Astrocyte of the cerebellum (primary cell): ENCODE results near the gene PLAC9.

Experiments used
- DNase-seq: peaks from one replicate; pipeline ENCODE4 v3.0.0-alpha.2; 2011; ENCODE audit warnings: low read depth
- H3K4me3 ChIP-seq: 2 replicates; pipeline ENCODE4 v1.5.1; 2011; ENCODE audit warnings: mild to moderate bottlenecking, low read depth, low read length, moderate library complexity
- in situ Hi-C: cut with HindIII; loops from 2 replicates; pipeline ENCODE4 v1.10.0; 2017; ENCODE audit warnings: low sequenced_read_pairs
- TF ChIP-seq, protein P1 (sequence below): IDR thresholded peaks from 2 replicates; pipeline ENCODE4 v1.5.1; 2012; ENCODE audit warnings: low read length, low read depth, moderate library complexity, mild to moderate bottlenecking; ENCODE audit errors: missing control alignments

The PLAC9 gene

DNA sequence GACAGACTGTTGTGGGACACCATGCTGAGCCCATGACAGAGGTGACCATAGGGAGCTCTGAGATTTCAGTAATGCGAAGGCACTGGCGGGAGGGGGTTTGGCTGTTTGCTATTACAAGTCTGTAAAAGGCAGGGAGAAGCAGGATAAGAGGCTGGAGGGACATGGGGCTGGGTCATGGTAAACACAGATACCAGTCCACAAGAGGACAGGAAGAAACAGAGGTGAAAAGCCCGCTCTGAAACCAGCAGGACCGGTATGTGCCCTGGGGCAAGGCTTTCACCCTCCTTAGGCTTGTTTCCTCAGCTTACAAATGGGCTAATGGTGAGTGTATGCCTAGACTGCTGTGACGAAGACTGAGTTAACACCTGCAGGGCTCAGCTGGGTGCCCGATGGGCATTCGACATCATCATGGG, 38.7 kb downstream of the PLAC9 start:
- in situ Hi-C loops, result no loop called here
- no peak for DNase-seq
- no peak overlapping the region for H3K4me3 ChIP-seq
- TF ChIP-seq, protein P1, sequence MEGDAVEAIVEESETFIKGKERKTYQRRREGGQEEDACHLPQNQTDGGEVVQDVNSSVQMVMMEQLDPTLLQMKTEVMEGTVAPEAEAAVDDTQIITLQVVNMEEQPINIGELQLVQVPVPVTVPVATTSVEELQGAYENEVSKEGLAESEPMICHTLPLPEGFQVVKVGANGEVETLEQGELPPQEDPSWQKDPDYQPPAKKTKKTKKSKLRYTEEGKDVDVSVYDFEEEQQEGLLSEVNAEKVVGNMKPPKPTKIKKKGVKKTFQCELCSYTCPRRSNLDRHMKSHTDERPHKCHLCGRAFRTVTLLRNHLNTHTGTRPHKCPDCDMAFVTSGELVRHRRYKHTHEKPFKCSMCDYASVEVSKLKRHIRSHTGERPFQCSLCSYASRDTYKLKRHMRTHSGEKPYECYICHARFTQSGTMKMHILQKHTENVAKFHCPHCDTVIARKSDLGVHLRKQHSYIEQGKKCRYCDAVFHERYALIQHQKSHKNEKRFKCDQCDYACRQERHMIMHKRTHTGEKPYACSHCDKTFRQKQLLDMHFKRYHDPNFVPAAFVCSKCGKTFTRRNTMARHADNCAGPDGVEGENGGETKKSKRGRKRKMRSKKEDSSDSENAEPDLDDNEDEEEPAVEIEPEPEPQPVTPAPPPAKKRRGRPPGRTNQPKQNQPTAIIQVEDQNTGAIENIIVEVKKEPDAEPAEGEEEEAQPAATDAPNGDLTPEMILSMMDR, result no peak

DNA sequence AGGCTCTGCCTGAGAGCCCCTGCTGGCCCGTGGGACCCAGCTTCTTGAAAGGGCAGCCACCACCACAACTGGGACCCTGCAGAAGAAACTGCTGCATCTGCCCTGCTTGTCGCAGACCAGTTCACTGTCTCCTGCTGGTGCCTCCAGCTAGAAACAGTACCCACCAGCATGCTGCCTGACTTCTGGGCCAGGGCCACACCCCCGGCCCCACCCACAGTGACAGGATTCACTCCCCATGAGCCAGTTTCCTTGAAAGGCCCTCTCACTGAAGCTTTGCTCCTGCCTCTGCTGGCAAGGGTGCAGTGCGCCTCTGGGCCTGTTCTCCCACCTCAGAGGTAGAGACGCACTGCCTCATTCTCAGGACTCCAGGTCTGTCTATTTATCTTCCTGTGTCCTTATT, 40.4 kb downstream of the PLAC9 start:
- DNase-seq, result no peak
- in situ Hi-C loops, result no loop called here
- no peak overlapping the region for H3K4me3 ChIP-seq
- TF ChIP-seq, protein P1, result no peak

DNA sequence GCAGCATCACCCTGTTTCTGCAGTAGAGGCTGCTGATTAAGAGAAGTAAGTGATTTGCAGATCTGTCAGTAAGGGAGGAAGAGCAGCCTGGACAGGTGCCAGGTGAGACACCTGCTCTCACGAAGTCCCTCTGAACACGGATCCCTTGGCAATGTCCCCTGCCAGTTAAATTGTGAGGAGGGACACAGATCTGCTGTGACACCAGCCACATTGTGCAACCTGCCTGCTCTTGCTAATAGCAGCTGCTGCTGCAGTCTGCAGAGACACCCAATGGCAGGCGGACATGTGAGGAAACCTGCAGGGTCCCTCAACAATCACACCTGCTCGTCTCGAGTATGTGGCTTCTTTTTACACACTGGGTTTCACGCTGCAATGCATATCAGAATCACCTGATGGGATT, 40.9 kb downstream of the PLAC9 start:
- DNase-seq, result no peak
- in situ Hi-C loops, result no loop called here
- no peak overlapping the region for H3K4me3 ChIP-seq
- TF ChIP-seq, protein P1, result no peak

DNA sequence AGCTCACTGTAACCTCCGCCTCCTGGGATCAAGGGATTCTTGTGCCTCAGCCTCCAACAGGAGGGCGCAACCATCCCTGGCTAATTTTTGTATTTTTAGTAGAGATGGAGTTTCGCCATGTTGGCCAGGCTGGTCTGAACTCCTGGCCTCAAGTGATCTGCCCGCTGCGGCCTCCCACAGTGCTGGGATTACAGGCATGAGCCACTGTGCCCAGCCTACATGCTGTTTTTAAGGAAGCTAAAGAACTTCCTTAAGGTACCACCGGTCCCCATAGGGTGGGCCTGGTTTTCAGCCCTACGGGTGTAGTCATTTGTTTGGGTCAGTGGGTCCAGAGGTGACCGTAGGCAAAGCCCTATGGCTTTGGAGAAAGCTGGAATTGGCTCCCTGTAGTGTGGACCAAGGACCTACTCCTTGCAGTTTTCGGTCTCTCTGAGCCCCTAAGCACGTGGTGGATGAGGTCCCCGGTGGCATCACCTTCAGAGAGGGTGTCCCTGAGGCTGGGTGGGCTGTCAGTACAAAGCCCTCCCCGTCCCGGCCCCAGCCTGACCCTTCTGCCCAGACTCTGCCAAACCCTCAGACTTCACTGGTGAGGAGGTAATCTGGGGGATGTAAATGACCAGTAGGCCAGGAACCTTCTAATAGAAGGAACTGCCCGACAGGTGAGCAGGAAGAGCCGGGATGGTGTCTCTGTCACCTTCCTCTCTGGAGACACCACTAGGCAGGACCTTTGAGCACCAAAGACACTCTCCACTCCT, 42.3 kb downstream of the PLAC9 start:
- DNase-seq, result no peak
- in situ Hi-C loops, result no loop called here
- TF ChIP-seq, protein P1, result no peak
- H3K4me3 ChIP-seq, result no peak overlapping the region

DNA sequence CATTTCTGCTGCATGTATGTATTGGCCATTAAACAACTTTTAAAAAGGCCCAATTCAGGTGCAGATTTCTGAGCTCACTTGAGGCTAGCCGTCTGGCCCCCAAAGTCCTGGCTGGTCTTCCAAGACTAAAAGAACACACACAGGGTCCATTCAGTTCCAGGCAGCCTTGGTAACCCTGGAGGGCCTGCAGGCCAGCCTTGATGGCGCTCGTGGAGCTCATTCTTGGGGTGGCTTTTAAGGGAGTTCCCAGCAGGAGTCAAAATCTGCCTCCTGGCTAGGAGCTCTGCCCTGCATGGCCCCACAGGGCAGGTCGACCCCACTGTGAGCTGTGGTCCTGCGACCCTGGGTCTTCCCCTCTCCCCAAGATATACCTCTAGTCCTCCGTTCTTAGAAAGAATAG, 44.0 kb downstream of the PLAC9 start:
- TF ChIP-seq, protein P1, result no peak
- no peak overlapping the region for H3K4me3 ChIP-seq
- in situ Hi-C loops, result no loop called here
- no peak for DNase-seq

DNA sequence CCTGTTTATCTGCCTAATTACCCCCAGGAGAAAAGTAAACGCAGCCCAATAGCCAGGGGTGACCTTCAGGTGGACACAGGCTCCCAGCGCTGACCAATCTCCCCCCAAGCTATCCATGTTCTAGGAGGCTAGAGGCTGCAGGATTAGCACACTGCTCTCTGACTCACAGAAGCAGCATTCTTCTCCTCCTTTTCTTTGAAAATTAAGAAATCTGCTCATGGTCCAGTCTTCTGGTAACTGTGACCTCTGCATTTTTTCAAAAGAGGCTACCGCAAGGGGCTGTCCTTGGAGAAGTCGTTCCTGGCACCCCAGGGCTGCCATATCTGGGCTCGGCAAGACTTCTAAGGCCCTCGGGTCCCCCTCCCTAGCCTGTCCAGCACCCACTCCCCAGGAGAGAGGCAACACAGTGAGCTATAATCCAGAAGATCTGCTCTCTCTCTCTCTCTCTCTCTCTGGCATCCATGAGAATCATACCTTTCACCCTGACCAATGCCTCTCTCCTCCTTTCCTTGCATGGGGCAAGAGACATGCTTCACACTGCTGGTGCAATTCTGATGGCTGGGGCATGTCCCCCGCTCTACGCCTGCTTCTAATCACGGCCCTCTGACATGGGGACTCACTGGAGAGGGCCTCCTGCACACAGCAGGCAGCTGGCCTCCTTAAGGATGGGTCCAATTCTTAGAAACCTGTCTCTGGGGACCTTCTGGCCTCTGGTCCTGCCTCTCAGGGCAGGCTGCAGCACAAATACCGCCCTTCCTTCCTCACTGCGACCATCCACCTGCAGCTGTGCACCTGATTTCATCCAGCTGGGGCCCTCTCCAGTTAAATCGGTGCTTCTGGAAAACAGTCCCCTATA, 45.5 kb downstream of the PLAC9 start:
- in situ Hi-C loops, result no loop called here
- TF ChIP-seq, protein P1, result no peak

More for the DNA sequence above, 45.5 kb downstream of the PLAC9 start:
- no peak overlapping the region for H3K4me3 ChIP-seq
- DNase-seq, result no peak
